DOHH2 (cell line): ENCODE results near the gene NEDD4L.

Experiments used
- H3F3A ChIP-seq: fragments of 200-600 bp; sonication (generic), shearing (Covaris generic); 2 replicates; pipeline ENCODE4 v1.6.0; 2016; ENCODE audit warnings: antibody characterized with exemption, mild to moderate bottlenecking; ENCODE audit not compliant: control insufficient read depth, insufficient read depth
- H3K27ac ChIP-seq: fragments of 200-600 bp; sonication (generic); 2 replicates; pipeline ENCODE4 v1.5.1; 2014; ENCODE audit warnings: low read depth, mild to moderate bottlenecking, low read length, moderate library complexity
- H3K27me3 ChIP-seq: fragments of 200-600 bp; sonication (generic); 2 replicates; pipeline ENCODE4 v1.6.1; 2014; ENCODE audit warnings: mild to moderate bottlenecking, low read length, mixed read lengths; ENCODE audit not compliant: control insufficient read depth
- H3K36me3 ChIP-seq: fragments of 200-600 bp; sonication (generic); 2 replicates; pipeline ENCODE4 v1.6.1; 2014; ENCODE audit warnings: mild to moderate bottlenecking, low read length, moderate library complexity, mixed read lengths; ENCODE audit not compliant: control insufficient read depth
- H3K4me1 ChIP-seq: fragments of 200-600 bp; sonication (generic); 2 replicates; pipeline ENCODE4 v1.6.1; 2014; ENCODE audit warnings: mild to moderate bottlenecking, low read length, mixed read lengths; ENCODE audit not compliant: control insufficient read depth
- H3K4me2 ChIP-seq: fragments of 200-600 bp; sonication (generic); 2 replicates; pipeline ENCODE4 v1.6.0; 2014; ENCODE audit warnings: mild to moderate bottlenecking, low read length, moderate library complexity
- H3K4me3 ChIP-seq: fragments of 200-600 bp; sonication (generic); 2 replicates; pipeline ENCODE4 v1.5.1; 2014; ENCODE audit warnings: mild to moderate bottlenecking, low read length, mixed read lengths
- H3K79me2 ChIP-seq: fragments of 200-600 bp; sonication (generic); 2 replicates; pipeline ENCODE4 v1.6.1; 2014; ENCODE audit warnings: mild to moderate bottlenecking, low read length, mixed read lengths; ENCODE audit not compliant: control insufficient read depth
- H3K9me2 ChIP-seq: fragments of 200-600 bp; sonication (generic); replicated peaks from 2 replicates; pipeline ENCODE4 v1.6.1; 2014; ENCODE audit warnings: mild to moderate bottlenecking, low read length, mixed read lengths; ENCODE audit not compliant: control insufficient read depth
- H3K9me3 ChIP-seq: fragments of 200-600 bp; sonication (generic); 2 replicates; pipeline ENCODE4 v1.6.1; 2014; ENCODE audit warnings: antibody characterized with exemption, low read length, mixed read lengths; ENCODE audit not compliant: control insufficient read depth, insufficient read depth
- H4K20me1 ChIP-seq: fragments of 200-600 bp; sonication (generic); 2 replicates; pipeline ENCODE4 v1.6.0; 2014; ENCODE audit warnings: low read depth, mild to moderate bottlenecking, antibody characterized with exemption, low read length, moderate library complexity; ENCODE audit not compliant: control insufficient read depth, insufficient read depth
- EZH2phosphoT487 ChIP-seq: fragments of 200-600 bp; sonication (generic); IDR thresholded peaks from 2 replicates; pipeline ENCODE4 v1.6.1; 2017; ENCODE audit warnings: borderline replicate concordance, mild to moderate bottlenecking, antibody characterized with exemption, low read length, moderate library complexity, mixed read lengths
- TF ChIP-seq, protein P1 (sequence below): fragments of 200-600 bp; sonication (generic); IDR thresholded peaks from one replicate; pipeline ENCODE4 v1.5.1; 2014; ENCODE audit warnings: antibody characterized with exemption, mild to moderate bottlenecking, low read depth, low read length; ENCODE audit not compliant: poor library complexity, severe bottlenecking

NEDD4L gene

DNA sequence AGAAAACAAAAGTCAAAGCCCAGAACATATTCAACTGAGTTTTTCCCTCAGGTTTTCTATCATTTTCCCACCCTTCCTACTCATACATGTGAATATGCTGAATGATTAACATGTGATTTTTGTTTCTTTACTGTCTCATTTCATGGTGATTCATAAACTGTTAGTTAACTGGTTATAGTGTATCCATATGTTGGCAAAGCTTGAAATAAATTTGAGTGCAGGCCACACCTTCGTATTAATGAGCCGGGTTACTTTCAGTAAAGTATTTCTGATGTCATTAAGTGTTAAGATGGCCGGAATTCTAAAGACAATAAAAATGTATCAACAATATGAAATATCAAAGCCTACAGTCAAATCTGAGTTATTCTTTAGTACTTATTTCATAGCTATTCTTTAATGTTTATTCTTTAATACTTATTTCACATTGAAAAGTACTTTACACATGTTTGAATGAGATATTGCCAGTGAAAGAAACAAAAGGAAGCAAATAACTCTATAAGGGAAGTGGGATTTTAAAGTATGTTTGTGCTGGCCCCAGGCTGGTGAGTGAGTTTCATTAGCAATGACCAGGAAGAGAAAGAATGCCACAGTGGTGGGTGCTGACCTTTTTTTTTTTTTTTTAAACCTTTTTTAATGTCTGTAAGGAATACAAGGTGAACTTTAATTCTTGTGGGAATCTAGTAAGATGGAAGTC, 178.6 kb downstream of the NEDD4L start:
- Histone ChIP-seq H3K27me3 (no peaks in the 10 kb centered on the region), H3K36me3 (no peaks in the 10 kb centered on the region; the same call in 1 of the 2 replicates), H3K4me2 (peak overlapping the region; percentile 75), H3K27ac (peak overlapping the region; percentile 41), H3K4me1 (peaks cover 68% of the 10 kb centered on the region), H3K9me3 (no peaks in the 10 kb centered on the region), H3K4me3 (peak overlapping the region; percentile 73), H3F3A (peaks cover 13% of the 10 kb centered on the region), H4K20me1 (no peaks in the 10 kb centered on the region), H3K9me2 (no peaks in the 10 kb centered on the region), H3K79me2 (peaks cover 86% of the 10 kb centered on the region)
- TF ChIP-seq, protein P1, sequence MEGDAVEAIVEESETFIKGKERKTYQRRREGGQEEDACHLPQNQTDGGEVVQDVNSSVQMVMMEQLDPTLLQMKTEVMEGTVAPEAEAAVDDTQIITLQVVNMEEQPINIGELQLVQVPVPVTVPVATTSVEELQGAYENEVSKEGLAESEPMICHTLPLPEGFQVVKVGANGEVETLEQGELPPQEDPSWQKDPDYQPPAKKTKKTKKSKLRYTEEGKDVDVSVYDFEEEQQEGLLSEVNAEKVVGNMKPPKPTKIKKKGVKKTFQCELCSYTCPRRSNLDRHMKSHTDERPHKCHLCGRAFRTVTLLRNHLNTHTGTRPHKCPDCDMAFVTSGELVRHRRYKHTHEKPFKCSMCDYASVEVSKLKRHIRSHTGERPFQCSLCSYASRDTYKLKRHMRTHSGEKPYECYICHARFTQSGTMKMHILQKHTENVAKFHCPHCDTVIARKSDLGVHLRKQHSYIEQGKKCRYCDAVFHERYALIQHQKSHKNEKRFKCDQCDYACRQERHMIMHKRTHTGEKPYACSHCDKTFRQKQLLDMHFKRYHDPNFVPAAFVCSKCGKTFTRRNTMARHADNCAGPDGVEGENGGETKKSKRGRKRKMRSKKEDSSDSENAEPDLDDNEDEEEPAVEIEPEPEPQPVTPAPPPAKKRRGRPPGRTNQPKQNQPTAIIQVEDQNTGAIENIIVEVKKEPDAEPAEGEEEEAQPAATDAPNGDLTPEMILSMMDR, result no peak
- TF ChIP-seq EZH2phosphoT487, result no peak

DNA sequence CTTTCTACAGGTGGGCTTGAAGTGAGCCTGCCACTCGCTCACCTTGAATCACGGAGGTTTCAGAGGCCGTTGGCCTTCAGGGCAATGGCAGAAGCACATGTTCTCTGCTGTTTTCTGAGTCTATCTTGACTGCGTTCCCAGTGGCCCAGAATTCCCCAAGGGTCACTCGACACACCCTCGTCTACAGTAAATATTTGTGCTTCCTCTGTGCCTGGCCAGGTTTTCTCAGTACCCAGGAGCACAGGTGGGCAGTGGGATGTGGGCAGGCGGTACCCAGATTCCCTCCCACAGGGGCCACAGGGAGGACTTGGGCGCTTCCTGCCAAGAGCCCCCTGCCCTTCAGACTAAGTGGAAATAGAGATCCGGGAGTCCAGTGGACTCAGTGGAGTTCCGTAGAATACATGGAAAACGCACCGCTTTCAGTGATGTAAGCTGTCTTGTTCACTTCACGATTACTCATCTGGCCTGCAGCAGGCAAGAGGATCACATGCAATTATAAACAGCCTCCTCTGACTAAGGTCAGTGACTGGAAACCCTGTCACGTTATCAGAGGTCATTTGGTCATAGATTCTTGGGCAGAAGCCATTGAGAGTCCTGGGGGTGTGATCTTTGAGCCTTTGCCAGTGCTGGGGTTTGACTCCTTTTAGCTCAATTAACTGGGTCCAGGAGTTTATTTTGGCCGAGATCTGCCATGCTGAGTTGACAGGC, 179.8 kb downstream of the NEDD4L start:
- H3K9me2 ChIP-seq, result no peaks in the 10 kb centered on the region
- no peak for TF ChIP-seq EZH2phosphoT487
- TF ChIP-seq, protein P1, result no peak
- peaks cover 87% of the 10 kb centered on the region for H3K79me2 ChIP-seq
- H3K9me3 ChIP-seq, result no peaks in the 10 kb centered on the region
- H3K4me3 ChIP-seq, result peak overlapping the region; percentile 73
- H3K27ac ChIP-seq, result peak overlapping the region; percentile 41
- H3K36me3 ChIP-seq, result no peaks in the 10 kb centered on the region; the same call in 1 of the 2 replicates
- peaks cover 13% of the 10 kb centered on the region for H3F3A ChIP-seq
- peak overlapping the region; percentile 75 for H3K4me2 ChIP-seq
- peaks cover 68% of the 10 kb centered on the region for H3K4me1 ChIP-seq
- no peaks in the 10 kb centered on the region for H4K20me1 ChIP-seq
- H3K27me3 ChIP-seq, result no peaks in the 10 kb centered on the region

DNA sequence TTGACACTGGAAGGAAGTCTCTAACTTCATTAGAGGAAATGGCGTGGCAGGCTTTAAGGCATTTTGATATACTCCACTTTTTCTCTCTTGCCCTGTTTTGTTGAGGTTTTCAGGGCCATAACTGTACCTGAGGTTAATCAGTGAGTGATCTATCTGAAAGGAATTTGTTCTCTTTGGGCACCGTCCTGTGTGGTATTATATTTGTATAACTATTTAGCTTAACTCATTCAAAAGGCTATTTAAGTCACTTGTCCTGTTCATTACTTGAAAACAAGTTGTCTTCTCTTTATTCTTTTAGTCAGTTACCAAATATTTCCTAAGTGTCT, 180.4 kb downstream of the NEDD4L start:
- H3K4me3 ChIP-seq, result peak overlapping the region; percentile 73
- peaks cover 90% of the 10 kb centered on the region for H3K79me2 ChIP-seq
- no peaks in the 10 kb centered on the region for H3K9me2 ChIP-seq
- H3K4me2 ChIP-seq, result peak overlapping the region; percentile 75
- H3K4me1 ChIP-seq, result peaks cover 68% of the 10 kb centered on the region
- peak overlapping the region; percentile 26; the same call in 1 of the 2 replicates for H3K27ac ChIP-seq
- no peak for TF ChIP-seq EZH2phosphoT487
- TF ChIP-seq, protein P1, result no peak
- no peaks in the 10 kb centered on the region; the same call in 1 of the 2 replicates for H3K36me3 ChIP-seq
- peaks cover 13% of the 10 kb centered on the region for H3F3A ChIP-seq
- no peaks in the 10 kb centered on the region for H4K20me1 ChIP-seq
- H3K27me3 ChIP-seq, result no peaks in the 10 kb centered on the region
- H3K9me3 ChIP-seq, result no peaks in the 10 kb centered on the region
